ENCODE measurements around the gene ANO4. TPM values are rescaled to one million over a fixed set of nuclear protein-coding genes. Genes with fewer than 3 reads are reported as not detected.

ANO4 gene
- total and polyA plus RNA-seq, 2 of the 8 experiments (the other 6 are each of a cell fraction or from before 2014, with no cell fraction given): 1.1 to 3.4 TPM

DNA sequence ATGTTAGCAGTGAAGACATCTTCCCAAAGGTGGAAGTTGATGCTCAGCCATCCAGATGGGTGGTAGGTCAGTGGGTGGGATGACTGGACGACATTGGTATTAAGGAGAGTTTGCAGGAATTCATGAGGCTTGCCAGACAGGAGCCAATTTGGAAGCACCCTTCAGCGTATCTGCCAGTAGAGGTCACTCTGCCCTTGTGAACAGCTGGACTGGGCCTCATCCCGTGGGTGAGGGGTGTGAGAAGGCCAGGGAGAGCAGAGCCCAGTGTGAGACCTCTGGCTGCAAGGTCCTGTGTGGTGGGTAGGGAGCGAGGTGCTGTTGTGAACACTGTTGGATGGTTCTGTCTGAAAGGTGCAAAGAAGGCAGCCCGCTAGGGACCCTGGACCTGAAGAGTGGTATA, 377.7 kb downstream of the ANO4 start:
- no peak overlapping the region for H4K91ac ChIP-seq (replicated peaks; ENCODE audit: insufficient read length, low read length)
- H4K8ac ChIP-seq (ENCODE audit: extremely low read depth, insufficient read depth, low read length): no peak overlapping the region
- no peaks in the 10 kb centered on the region for H3K9me3 ChIP-seq (ENCODE audit: insufficient read depth in 2 of 2, low read depth in 1 of 2, low read length in 1 of 2)
- no peak overlapping the region for H3K4me3 ChIP-seq (ENCODE audit: extremely low read depth in 1 of 4, insufficient read depth in 2 of 4, low read depth in 3 of 4, low read length in 4 of 4)
- H4K5ac ChIP-seq (ENCODE audit: insufficient read length, low read depth, low read length): no peak overlapping the region
- H3K4me1 ChIP-seq (replicated peaks in 1 of 4; ENCODE audit: control insufficient read depth in 3 of 4, insufficient read depth in 4 of 4, low read length in 3 of 4): no peaks in the 10 kb centered on the region
- no peaks in the 10 kb centered on the region for H3K79me2 ChIP-seq (ENCODE audit: control insufficient read depth in 1 of 2, insufficient read depth in 2 of 2, low read length in 2 of 2)
- H3K23me2 ChIP-seq (ENCODE audit: low read depth, low read length): no peaks in the 10 kb centered on the region
- H2AFZ ChIP-seq (ENCODE audit: low read length): peak overlapping the region; percentile 48; the same call in 1 of the 2 replicates
- DNase-seq (ENCODE audit: low read depth in 1 of 2, low spot score in 2 of 2) (peak; percentile 47 to 69), FAIRE-seq (peak; percentile 76)
- ChIA-PET POLR2A (ENCODE audit: partially characterized antibody) (interaction anchor here (0.6 kb wide), 1 partner anchor 906 kb away, joined by 5 read pairs; no protein-coding TSS in a partner anchor), CTCF (ENCODE audit: partially characterized antibody) (interaction anchor here (0.7 to 4.1 kb wide), 21 partner anchors 8 to 359 kb away, joined by 3 to 56 read pairs (median 4); no protein-coding TSS in a partner anchor)
- H3K56ac ChIP-seq (replicated peaks; ENCODE audit: insufficient read length, low read depth, low read length): no peak overlapping the region
- no peaks in the 10 kb centered on the region for H3K27me3 ChIP-seq (replicated peaks in 1 of 4; ENCODE audit: control insufficient read depth in 3 of 4, extremely low read depth in 1 of 4, insufficient read depth in 3 of 4, low read length in 3 of 4)
- no peaks in the 10 kb centered on the region for H4K20me1 ChIP-seq (replicated peaks in 1 of 2; ENCODE audit: control insufficient read depth in 1 of 2, insufficient read depth in 2 of 2, low read length in 2 of 2)
- no peak overlapping the region for H3K23ac ChIP-seq (ENCODE audit: insufficient read length)
- WGBS, 2 experiments (ENCODE audit: extremely low coverage in 1 of 2, insufficient coverage in 1 of 2, insufficient read length in 1 of 2, insufficient replicate concordance in 2 of 2, low coverage in 1 of 2, low lambda C conversion rate in 2 of 2, missing lambda C conversion rate in 1 of 2): 77% methylated on average over 3 of the region's 5 CpGs; no CpG with 5 or more reads in 1 of the 2 experiments
- H2BK20ac ChIP-seq (ENCODE audit: low read length): no peak overlapping the region
- H3K4me2 ChIP-seq (ENCODE audit: insufficient read depth in 1 of 2, low read depth in 2 of 2, low read length in 2 of 2): no peak overlapping the region
- no peaks in the 10 kb centered on the region for H3K79me1 ChIP-seq (ENCODE audit: low read depth, low read length)
- no peak overlapping the region for H2AK5ac ChIP-seq (ENCODE audit: low read depth, low read length)
- no peak overlapping the region for H2BK15ac ChIP-seq (ENCODE audit: low read length)
- H3K27ac ChIP-seq (ENCODE audit: low read depth, low read length): no peak overlapping the region
- H3K4ac ChIP-seq (replicated peaks; ENCODE audit: insufficient read length, low read depth, low read length): no peak overlapping the region
- H2BK120ac ChIP-seq (replicated peaks; ENCODE audit: low read depth, low read length): no peak overlapping the region
- no peak overlapping the region for H3K18ac ChIP-seq (ENCODE audit: extremely low read depth, low read length)
- H3K36me3 ChIP-seq (ENCODE audit: control insufficient read depth in 2 of 4, insufficient read depth in 4 of 4, low read length in 3 of 4): no peaks in the 10 kb centered on the region
- H2BK5ac ChIP-seq (ENCODE audit: low read depth, low read length): no peak overlapping the region
- H2BK12ac ChIP-seq (ENCODE audit: low read depth, low read length): 0 out of 2 replicates have a peak overlapping the region, but pooled peaks have one; percentile 1
- H3K14ac ChIP-seq (ENCODE audit: insufficient read length): no peak overlapping the region
- no peak overlapping the region for H3K9ac ChIP-seq (replicated peaks in 1 of 4; ENCODE audit: extremely low read depth in 1 of 4, low read depth in 3 of 4, low read length in 3 of 4)
- peak; percentile 93 to 96 for TF ChIP-seq RAD21 (IDR thresholded peaks at IDR 0.05 in 1 of 2, conservative IDR thresholded peaks at IDR 0.05 in 1 of 2; ENCODE audit: low read depth in 2 of 2, low read length in 2 of 2)
- TF ChIP-seq, protein P1, sequence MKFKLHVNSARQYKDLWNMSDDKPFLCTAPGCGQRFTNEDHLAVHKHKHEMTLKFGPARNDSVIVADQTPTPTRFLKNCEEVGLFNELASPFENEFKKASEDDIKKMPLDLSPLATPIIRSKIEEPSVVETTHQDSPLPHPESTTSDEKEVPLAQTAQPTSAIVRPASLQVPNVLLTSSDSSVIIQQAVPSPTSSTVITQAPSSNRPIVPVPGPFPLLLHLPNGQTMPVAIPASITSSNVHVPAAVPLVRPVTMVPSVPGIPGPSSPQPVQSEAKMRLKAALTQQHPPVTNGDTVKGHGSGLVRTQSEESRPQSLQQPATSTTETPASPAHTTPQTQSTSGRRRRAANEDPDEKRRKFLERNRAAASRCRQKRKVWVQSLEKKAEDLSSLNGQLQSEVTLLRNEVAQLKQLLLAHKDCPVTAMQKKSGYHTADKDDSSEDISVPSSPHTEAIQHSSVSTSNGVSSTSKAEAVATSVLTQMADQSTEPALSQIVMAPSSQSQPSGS (IDR thresholded peaks at IDR 0.05; ENCODE audit: low read length): no peak
- no peak for TF ChIP-seq NANOG (IDR thresholded peaks at IDR 0.05; ENCODE audit: insufficient read depth, low read depth, low read length, poor library complexity, severe bottlenecking)
- 0 out of 2 replicates have a peak, but pooled peaks have one; percentile 46 for TF ChIP-seq TCF12 (IDR thresholded peaks at IDR 0.05; ENCODE audit: low read depth, low read length)
- TF ChIP-seq TEAD4 (IDR thresholded peaks at IDR 0.05; ENCODE audit: low read depth, low read length): peak; percentile 79
- TF ChIP-seq, protein P2, sequence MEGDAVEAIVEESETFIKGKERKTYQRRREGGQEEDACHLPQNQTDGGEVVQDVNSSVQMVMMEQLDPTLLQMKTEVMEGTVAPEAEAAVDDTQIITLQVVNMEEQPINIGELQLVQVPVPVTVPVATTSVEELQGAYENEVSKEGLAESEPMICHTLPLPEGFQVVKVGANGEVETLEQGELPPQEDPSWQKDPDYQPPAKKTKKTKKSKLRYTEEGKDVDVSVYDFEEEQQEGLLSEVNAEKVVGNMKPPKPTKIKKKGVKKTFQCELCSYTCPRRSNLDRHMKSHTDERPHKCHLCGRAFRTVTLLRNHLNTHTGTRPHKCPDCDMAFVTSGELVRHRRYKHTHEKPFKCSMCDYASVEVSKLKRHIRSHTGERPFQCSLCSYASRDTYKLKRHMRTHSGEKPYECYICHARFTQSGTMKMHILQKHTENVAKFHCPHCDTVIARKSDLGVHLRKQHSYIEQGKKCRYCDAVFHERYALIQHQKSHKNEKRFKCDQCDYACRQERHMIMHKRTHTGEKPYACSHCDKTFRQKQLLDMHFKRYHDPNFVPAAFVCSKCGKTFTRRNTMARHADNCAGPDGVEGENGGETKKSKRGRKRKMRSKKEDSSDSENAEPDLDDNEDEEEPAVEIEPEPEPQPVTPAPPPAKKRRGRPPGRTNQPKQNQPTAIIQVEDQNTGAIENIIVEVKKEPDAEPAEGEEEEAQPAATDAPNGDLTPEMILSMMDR (IDR thresholded peaks at IDR 0.05; ENCODE audit: control extremely low read depth in 1 of 3, insufficient read depth in 1 of 3, low read depth in 1 of 3, low read length in 3 of 3): peak; percentile 82 to 94 (median 86)
- TF ChIP-seq POLR2AphosphoS5 (IDR thresholded peaks at IDR 0.05; ENCODE audit: low read depth, low read length): no peak
- TF ChIP-seq JUND (IDR thresholded peaks at IDR 0.05; ENCODE audit: low read length): 0 out of 2 replicates have a peak, but pooled peaks have one; percentile 33
